ENCODE data around the gene FASN.

The FASN gene

DNA sequence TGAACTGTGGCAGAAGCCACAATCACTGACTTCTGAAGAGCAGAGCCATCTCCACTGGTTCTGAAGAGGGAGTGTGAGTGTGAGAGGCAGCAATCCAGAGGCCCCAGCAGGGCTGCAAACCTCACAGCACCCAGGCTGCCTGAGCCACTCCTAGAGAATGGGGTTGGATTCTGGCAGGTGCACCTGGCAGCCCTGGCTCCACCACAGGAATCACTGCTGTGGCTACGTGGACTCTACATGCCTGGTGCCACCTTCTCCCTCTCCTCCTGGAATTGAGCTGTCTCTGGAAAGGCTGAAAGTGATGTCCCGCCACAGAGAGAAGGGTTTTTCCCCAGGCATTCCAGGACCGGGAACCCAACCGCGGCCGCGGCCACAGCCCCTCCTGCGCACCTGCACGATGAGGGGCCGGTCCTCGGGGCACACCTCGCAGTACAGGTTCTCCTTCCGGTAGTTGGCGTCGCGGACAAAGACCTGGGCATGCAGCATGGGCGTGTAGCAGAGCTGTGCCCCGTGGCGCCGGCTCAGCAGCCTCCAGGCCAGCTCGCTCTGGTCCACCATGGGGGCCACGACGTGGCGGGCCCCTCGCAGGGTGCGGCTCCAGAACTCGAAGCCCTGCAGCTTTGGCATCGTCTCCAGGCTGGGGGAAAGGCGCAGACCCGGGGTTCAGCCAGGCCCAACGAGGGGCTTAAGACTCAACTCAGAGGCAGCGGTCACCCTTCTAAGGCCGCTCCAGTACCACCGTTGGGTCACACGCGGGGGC lies 33.4 kb downstream of the FASN start:
- DNase-seq (ENCODE audit: low read depth in 1 of 2, low spot score in 1 of 2), result no peak
- in situ Hi-C loops (cut with HindIII; ENCODE audit: low pct_unique_long_range_greater_than_20kb, low sequenced_read_pairs), result no loop called here
- no peak for TF ChIP-seq JUND (IDR thresholded peaks at IDR 0.05; ENCODE audit: low read depth)

DNA sequence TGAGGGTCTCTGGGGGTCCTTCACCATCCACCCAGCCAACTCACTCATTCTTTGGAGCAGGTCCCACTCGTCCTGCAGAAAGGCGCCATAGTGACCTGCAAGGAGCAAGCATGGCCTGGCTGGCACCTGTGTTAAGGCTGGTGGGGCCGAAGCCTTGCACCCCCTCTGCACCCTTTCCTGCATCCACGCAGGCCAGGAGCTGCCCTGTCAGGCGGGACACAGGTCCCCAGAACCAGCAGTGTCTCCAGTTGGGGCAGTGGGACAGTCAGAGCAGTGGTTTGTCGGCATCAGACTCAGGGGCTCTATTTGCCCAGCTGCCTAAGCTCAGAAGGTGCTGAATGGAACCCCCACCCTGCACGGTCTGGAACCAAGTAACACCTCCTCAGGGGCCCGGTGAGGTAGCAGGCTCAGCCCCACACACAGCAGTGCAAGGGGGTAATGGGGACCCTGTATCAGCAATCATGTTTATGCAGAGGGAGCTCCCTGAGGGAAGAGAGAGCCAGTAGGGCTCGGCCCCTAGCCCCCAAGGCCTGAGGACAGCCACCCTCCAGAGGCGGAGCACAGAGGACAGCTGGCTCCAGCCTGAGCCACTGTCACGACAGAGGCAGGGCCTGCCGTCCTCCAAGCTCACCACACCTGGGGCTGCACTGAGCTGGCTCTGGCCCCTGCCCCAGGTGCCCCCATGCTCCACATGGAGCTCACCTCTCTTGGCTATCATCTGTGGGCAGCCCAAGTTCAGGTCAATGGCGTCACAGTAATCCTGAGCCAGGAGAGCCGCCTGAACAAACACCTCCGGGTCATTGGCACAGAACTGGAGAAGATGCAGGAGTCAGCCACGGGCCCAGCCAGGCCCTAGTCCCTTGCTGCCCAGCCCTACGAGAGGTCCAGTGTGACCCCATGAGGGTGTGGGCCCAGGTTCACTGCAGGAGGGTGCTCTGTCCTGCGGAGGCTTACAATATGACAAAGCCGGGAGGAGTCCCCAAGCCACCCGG lies 34.3 kb downstream of the FASN start:
- no peak for TF ChIP-seq JUND (IDR thresholded peaks at IDR 0.05; ENCODE audit: low read depth)
- DNase-seq (ENCODE audit: low read depth in 1 of 2, low spot score in 1 of 2), result peak in 1 of 2 experiments; percentile 54

DNA sequence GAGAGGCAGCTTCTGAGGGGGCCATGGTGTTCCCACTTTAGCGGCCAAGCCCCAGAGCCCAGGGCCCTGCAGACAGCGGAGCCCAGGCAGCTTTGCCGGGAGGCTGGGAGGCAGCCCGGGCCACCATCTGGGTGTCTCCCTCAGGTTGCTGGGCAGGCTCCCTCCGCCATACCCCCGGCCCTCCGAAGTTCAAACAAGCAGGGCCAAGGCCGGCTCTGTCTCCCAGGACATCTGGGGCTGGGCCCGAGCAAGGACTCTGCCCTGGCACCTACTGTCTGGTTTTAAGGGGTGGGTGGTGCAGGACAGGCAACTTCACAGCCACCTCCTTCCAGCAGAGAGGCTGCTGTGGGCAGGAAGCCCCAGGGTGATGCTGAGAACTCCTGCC lies 35.1 kb downstream of the FASN start:
- no peak for TF ChIP-seq JUND (IDR thresholded peaks at IDR 0.05; ENCODE audit: low read depth)
- no peak for DNase-seq (ENCODE audit: low read depth in 1 of 2, low spot score in 1 of 2)
- in situ Hi-C loops (cut with HindIII; ENCODE audit: low pct_unique_long_range_greater_than_20kb, low sequenced_read_pairs), result no loop called here

More for the DNA sequence above, 34.3 kb downstream of the FASN start:
- in situ Hi-C loops (cut with HindIII; ENCODE audit: low pct_unique_long_range_greater_than_20kb, low sequenced_read_pairs), result no loop called here

DNA sequence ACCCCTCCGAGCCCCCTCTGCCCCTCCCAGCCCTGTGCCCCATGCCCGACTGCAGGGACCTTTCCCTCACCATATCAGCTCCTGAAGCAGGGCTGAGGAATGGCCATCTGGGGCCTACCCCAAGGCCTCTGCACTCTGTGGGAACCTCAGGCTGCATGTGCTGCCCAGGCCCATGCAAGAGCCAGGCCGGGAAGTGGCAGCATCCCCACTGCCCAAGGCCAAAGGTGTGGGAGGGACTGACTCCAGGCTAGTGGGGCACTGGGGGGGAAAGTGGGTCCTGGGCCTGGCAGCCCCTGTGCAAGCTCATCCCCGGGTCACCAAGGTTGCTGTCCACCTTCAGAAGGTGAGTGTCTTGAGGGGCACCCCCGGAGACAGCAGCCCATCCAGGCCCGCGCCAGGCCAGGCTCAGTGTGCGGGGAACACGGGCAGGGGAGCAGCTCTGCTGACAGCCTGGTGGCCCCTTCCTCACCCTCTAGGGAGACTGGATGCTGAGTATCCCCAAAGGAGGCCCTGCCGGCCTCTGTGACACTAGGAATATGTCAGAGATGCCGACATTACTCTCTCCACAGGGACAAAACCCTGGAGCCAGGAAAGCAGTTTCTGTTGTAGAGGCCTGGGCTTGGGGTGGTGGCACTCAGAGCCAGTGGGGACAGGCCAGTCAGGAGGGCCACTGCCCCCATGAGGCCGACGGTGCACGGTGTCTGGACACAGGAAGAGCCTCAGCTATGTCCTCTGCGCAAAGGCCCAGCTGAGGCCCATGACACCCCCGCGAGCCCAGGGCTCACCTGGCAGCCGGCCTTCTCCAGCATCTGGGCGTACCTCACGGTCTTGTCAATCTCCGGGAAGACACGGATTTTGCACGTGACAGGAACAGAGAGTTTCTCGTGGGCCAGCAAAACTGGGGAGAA lies 35.7 kb downstream of the FASN start:
- no peak for TF ChIP-seq JUND (IDR thresholded peaks at IDR 0.05; ENCODE audit: low read depth)
- in situ Hi-C loops (cut with HindIII; ENCODE audit: low pct_unique_long_range_greater_than_20kb, low sequenced_read_pairs), result no loop called here
- DNase-seq (ENCODE audit: low read depth in 1 of 2, low spot score in 1 of 2), result no peak

DNA sequence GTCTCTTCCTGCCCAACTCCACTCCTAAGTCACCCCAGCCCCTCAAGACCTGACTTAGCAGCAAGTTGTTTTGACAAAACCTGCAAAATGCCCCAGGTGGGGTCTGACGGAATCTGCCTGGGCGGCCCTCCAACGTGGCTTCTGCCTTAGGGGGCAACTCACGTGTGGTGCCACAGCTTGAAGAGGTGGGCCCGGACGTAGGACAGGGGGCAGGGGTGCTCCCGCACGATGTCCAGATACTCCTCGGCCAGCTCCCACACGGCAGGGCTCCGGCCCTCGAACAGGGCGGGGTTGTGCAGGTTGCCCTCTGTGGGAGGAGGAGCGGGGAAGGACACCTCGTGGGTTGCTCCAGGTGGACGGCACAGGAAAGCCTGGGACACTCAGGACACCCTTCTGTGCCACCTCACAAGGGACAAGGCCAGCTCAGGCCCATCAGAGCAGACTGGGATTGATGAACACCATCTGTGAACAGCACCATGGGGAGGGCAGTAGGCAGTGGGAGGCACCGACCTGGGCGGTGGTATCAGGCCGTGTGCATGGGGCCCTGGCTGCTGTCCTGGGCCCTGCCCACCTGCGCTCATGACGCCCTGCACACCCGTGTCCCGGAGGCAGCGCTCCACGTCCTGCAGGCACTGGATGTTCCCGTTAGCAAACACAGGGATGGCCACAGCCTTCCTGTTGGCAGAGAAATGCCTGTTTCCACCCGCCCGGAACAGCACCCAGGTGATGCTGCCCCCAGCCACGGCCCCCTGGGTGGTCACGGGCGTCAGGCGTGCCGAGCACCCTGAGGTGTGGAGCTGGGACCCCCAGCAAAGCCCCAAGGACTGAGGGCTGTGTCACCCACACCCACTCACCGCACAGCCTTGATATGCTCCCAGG lies 36.8 kb downstream of the FASN start:
- DNase-seq (ENCODE audit: low read depth in 1 of 2, low spot score in 1 of 2), result no peak
- in situ Hi-C loops (cut with HindIII; ENCODE audit: low pct_unique_long_range_greater_than_20kb, low sequenced_read_pairs), result no loop called here
- TF ChIP-seq JUND (IDR thresholded peaks at IDR 0.05; ENCODE audit: low read depth), result no peak

GRCh38 chr17:82060614-82061013 lies 37.4 kb downstream of the FASN start:
- in situ Hi-C loops (cut with HindIII; ENCODE audit: low pct_unique_long_range_greater_than_20kb, low sequenced_read_pairs), result no loop called here
- DNase-seq (ENCODE audit: low read depth in 1 of 2, low spot score in 1 of 2), result no peak
- no peak for TF ChIP-seq JUND (IDR thresholded peaks at IDR 0.05; ENCODE audit: low read depth)

DNA sequence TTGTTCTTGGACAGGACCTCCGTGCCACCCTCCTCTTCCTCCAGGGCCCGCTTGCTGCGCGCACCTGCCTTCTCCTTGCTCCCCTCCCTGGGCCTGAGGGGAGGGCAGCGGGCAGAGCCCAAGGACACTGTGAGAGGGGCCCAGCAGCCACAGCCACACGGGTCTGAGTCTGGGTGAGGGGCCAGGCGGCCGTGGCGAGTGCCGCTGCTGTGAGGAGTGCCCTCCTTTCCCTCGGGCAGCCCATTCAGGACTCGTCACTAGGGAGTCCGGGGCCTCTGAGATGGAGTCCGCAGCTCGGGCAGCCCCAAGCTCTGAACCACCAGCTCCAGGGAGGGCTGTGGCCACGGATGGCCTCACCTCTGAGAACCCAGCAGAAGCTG lies 38.0 kb downstream of the FASN start:
- DNase-seq (ENCODE audit: low read depth in 1 of 2, low spot score in 1 of 2), result no peak
- no peak for TF ChIP-seq JUND (IDR thresholded peaks at IDR 0.05; ENCODE audit: low read depth)
- in situ Hi-C loops (cut with HindIII; ENCODE audit: low pct_unique_long_range_greater_than_20kb, low sequenced_read_pairs), result no loop called here

GRCh38 chr17:82059272-82060000 lies 38.6 kb downstream of the FASN start:
- in situ Hi-C loops (cut with HindIII; ENCODE audit: low pct_unique_long_range_greater_than_20kb, low sequenced_read_pairs), result no loop called here
- no peak for TF ChIP-seq JUND (IDR thresholded peaks at IDR 0.05; ENCODE audit: low read depth)
- no peak for DNase-seq (ENCODE audit: low read depth in 1 of 2, low spot score in 1 of 2)

DNA sequence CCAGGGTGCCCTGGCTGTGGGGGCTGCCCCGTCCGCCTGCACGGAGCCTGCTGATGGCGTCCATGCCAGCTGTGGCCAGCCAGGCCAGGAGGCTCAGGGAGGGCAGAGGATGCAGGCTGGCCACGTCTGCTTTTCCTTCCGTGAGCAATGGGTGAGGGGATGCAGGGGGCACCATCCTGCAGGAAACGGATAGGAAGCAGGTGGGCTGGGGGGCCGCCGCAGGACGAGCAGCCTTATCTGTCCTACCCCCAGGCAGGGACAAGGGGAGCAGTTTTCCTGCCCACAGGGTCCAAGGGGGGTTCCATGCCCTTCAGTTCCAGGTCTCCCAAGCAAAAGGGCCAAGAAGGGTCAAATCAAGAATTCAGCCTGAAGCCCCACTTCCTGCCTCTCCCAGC lies 39.2 kb downstream of the FASN start:
- in situ Hi-C loops (cut with HindIII; ENCODE audit: low pct_unique_long_range_greater_than_20kb, low sequenced_read_pairs), result no loop called here
- TF ChIP-seq JUND (IDR thresholded peaks at IDR 0.05; ENCODE audit: low read depth), result no peak
- DNase-seq (ENCODE audit: low read depth in 1 of 2, low spot score in 1 of 2), result no peak

- TF ChIP-seq JUND (IDR thresholded peaks at IDR 0.05; ENCODE audit: low read depth), result no peak
- in situ Hi-C loops (cut with HindIII; ENCODE audit: low pct_unique_long_range_greater_than_20kb, low sequenced_read_pairs), result no loop called here
- no peak for DNase-seq (ENCODE audit: low read depth in 1 of 2, low spot score in 1 of 2)
Observed at GRCh38 chr17:82058230-82058854, 39.7 kb downstream of the FASN start.

Data from T47D (cell line).